ENCODE data around the gene KIF2A.

Gene KIF2A

DNA sequence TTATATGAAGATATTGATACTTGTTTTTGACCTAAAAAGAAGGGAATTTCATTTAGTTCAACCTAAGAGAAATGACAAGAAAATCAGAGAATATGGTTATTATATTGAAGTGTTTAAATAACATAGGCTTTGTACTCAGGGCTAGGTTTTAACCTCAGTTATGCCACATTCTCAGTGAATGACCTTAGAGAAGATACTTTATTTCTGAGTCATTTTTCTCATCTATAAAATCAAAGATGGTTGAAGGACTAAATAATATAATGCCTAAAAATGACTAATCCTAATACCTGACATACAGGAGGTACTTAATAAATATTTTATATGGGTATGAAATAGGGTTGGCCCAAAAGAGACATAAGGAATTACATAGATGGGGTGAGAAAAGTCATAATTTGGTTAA lies 65.4 kb downstream of the KIF2A start:
- Histone ChIP-seq H3K4me3 (ENCODE audit: low read depth, low read length) (no peak overlapping the region), H3K36me3 (ENCODE audit: control insufficient read depth, insufficient read depth, low read length) (no peaks in the 10 kb centered on the region), H3K79me2 (no peaks in the 10 kb centered on the region), H3K27ac (no peak overlapping the region), H3K9ac (no peak overlapping the region), H3K4me1 (no peaks in the 10 kb centered on the region), H3K9me3 (ENCODE audit: control insufficient read depth, low read length) (no peaks in the 10 kb centered on the region), H3K4me2 (ENCODE audit: low read length) (no peak overlapping the region), H2AFZ (no peak overlapping the region), H3K27me3 (ENCODE audit: control insufficient read depth, insufficient read depth, low read length) (no peaks in the 10 kb centered on the region)
- TF ChIP-seq, protein P1, sequence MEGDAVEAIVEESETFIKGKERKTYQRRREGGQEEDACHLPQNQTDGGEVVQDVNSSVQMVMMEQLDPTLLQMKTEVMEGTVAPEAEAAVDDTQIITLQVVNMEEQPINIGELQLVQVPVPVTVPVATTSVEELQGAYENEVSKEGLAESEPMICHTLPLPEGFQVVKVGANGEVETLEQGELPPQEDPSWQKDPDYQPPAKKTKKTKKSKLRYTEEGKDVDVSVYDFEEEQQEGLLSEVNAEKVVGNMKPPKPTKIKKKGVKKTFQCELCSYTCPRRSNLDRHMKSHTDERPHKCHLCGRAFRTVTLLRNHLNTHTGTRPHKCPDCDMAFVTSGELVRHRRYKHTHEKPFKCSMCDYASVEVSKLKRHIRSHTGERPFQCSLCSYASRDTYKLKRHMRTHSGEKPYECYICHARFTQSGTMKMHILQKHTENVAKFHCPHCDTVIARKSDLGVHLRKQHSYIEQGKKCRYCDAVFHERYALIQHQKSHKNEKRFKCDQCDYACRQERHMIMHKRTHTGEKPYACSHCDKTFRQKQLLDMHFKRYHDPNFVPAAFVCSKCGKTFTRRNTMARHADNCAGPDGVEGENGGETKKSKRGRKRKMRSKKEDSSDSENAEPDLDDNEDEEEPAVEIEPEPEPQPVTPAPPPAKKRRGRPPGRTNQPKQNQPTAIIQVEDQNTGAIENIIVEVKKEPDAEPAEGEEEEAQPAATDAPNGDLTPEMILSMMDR (IDR thresholded peaks at IDR 0.05) = no peak

DNA sequence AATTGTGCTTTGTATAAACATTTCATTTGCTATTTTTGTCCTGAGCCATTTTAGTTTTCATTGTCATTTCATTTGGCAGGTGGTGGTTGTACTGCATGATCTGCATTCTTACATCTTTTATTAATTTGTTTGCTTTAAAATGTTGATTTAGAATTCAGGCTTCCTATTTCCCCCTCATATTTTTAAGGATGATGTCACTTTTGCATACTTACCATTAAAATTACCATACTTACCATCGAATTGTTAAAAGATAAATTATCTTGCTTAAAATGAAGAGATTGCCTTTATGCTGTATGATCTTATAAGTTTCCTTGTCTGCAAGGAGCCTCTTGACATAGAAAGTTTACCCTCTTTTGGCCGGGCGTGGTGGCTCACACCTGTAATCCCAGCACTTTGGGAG lies 66.6 kb downstream of the KIF2A start:
- Histone ChIP-seq H2AFZ (no peak overlapping the region), H3K9me3 (ENCODE audit: control insufficient read depth, low read length) (no peaks in the 10 kb centered on the region)

DNA sequence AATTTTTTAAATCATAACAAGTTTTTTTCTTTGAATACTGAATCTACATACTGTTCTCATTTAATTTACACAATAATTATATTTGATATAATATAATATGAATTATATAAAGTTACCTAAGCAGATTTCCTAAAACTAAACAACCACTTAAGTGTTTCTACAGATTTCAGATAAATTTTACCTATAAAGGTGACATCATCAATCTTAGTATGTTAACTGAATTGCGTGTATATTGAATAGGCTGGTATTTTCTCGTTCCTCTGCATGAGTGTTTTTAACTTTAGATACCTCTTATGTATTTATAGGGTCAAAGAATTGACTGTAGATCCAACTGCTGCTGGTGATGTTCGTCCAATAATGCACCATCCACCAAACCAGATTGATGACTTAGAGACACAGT lies 67.4 kb downstream of the KIF2A start:
- TF ChIP-seq, protein P1 (IDR thresholded peaks at IDR 0.05) = no peak
- Histone ChIP-seq H2AFZ (no peak overlapping the region), H3K27ac (no peak overlapping the region), H3K9ac (no peak overlapping the region), H3K36me3 (ENCODE audit: control insufficient read depth, insufficient read depth, low read length) (no peaks in the 10 kb centered on the region), H3K79me2 (no peaks in the 10 kb centered on the region), H3K4me3 (ENCODE audit: low read depth, low read length) (no peak overlapping the region), H3K27me3 (ENCODE audit: control insufficient read depth, insufficient read depth, low read length) (no peaks in the 10 kb centered on the region), H3K4me2 (ENCODE audit: low read length) (no peak overlapping the region), H3K4me1 (no peaks in the 10 kb centered on the region), H3K9me3 (ENCODE audit: control insufficient read depth, low read length) (no peaks in the 10 kb centered on the region)

More for the DNA sequence above, 66.6 kb downstream of the KIF2A start:
- TF ChIP-seq, protein P1 (IDR thresholded peaks at IDR 0.05) = no peak
- Histone ChIP-seq H3K79me2 (no peaks in the 10 kb centered on the region), H3K27ac (no peak overlapping the region), H3K9ac (no peak overlapping the region), H3K27me3 (ENCODE audit: control insufficient read depth, insufficient read depth, low read length) (no peaks in the 10 kb centered on the region), H3K4me2 (ENCODE audit: low read length) (no peak overlapping the region), H3K36me3 (ENCODE audit: control insufficient read depth, insufficient read depth, low read length) (no peaks in the 10 kb centered on the region), H3K4me1 (no peaks in the 10 kb centered on the region), H3K4me3 (ENCODE audit: low read depth, low read length) (no peak overlapping the region)

DNA sequence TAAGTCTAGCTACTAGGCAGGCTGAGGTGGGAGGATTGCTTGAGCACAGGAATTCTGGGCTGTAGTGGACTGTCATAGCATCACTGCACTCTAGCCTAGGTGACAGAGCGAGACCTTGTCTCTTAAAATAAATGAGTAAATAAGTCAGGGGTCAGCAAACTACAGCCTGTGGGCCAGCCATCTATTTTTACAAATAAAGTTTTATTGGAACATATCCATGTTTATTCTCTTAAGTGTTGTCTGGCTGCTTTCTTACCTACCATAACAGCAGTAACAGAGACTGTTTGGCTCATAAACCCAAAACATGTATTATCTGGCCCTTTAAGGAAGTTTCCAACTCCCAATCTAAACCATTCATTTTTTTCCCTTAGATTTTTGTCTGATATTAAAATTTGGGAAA lies 68.1 kb downstream of the KIF2A start:
- H3K9ac ChIP-seq = no peak overlapping the region
- H3K36me3 ChIP-seq (ENCODE audit: control insufficient read depth, insufficient read depth, low read length) = no peaks in the 10 kb centered on the region
- H2AFZ ChIP-seq = no peak overlapping the region
- no peaks in the 10 kb centered on the region for H3K9me3 ChIP-seq (ENCODE audit: control insufficient read depth, low read length)
- H3K4me1 ChIP-seq = no peaks in the 10 kb centered on the region
- H3K79me2 ChIP-seq = no peaks in the 10 kb centered on the region
- no peak overlapping the region for H3K4me3 ChIP-seq (ENCODE audit: low read depth, low read length)
- TF ChIP-seq, protein P1 (IDR thresholded peaks at IDR 0.05) = no peak
- no peak overlapping the region for H3K27ac ChIP-seq
- H3K4me2 ChIP-seq (ENCODE audit: low read length) = no peak overlapping the region
- no peaks in the 10 kb centered on the region for H3K27me3 ChIP-seq (ENCODE audit: control insufficient read depth, insufficient read depth, low read length)

DNA sequence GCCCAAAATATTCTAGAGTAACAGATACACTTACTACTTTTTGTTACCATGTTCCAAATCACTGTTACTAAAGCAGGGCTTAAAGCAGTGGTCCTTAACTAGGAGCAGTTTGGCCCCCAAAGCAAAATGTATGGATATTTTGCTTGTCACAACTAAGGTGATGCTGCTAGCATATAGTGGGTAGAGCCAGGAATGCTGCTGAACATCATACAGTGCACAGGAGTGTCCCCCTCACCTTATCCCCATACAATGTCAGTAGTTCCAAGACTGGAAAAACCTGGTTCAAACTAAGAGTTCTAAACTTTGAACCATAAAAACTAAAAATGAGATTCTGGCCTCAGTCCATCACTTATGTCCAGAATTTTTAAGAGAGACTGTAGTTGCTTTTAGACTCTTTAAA lies 69.6 kb downstream of the KIF2A start:
- H3K4me1 ChIP-seq = no peaks in the 10 kb centered on the region
- TF ChIP-seq, protein P1 (IDR thresholded peaks at IDR 0.05) = no peak
- no peaks in the 10 kb centered on the region for H3K36me3 ChIP-seq (ENCODE audit: control insufficient read depth, insufficient read depth, low read length)
- no peak overlapping the region for H3K27ac ChIP-seq
- H3K9ac ChIP-seq = no peak overlapping the region
- no peaks in the 10 kb centered on the region for H3K27me3 ChIP-seq (ENCODE audit: control insufficient read depth, insufficient read depth, low read length)
- no peak overlapping the region for H3K4me3 ChIP-seq (ENCODE audit: low read depth, low read length)
- H3K4me2 ChIP-seq (ENCODE audit: low read length) = no peak overlapping the region
- no peaks in the 10 kb centered on the region for H3K79me2 ChIP-seq
- H2AFZ ChIP-seq = no peak overlapping the region
- H3K9me3 ChIP-seq (ENCODE audit: control insufficient read depth, low read length) = no peaks in the 10 kb centered on the region
